WTC11 (cell line): Measurements from ENCODE around the gene CTAG1A.
"Not testable (repeated sequence)": the region's sequence is repeated elsewhere in the genome, so short reads cannot be mapped to it uniquely, and the experiment has no call there.

ENCODE experiments used
- CTCF ChIP-seq: fragments of 200-600 bp; IDR thresholded peaks from 2 replicates; pipeline ENCODE4 v1.8.0; 2022; ENCODE audit warnings: antibody characterized with exemption
- IRF2 ChIP-seq: sonication (generic); formaldehyde crosslinking; IDR thresholded peaks from 2 replicates; pipeline ENCODE4 v1.8.0; 2022; ENCODE audit warnings: low read depth, missing genetic modification reagents, borderline replicate concordance
- MAX ChIP-seq: sonication (generic); formaldehyde crosslinking; IDR thresholded peaks from 2 replicates; pipeline ENCODE4 v1.8.0; 2022; ENCODE audit warnings: mild to moderate bottlenecking, missing genetic modification reagents
- NR2C2 ChIP-seq: sonication (generic); formaldehyde crosslinking; IDR thresholded peaks from 2 replicates; pipeline ENCODE4 v1.8.0; 2022; ENCODE audit warnings: mild to moderate bottlenecking, missing genetic modification reagents
- ZNF219 ChIP-seq: sonication (generic); formaldehyde crosslinking; IDR thresholded peaks from 2 replicates; pipeline ENCODE4 v1.8.0; 2023; ENCODE audit warnings: missing genetic modification reagents, mild to moderate bottlenecking, borderline replicate concordance

- not testable (repeated sequence) for TF ChIP-seq NR2C2 (CRISPR knock-in tag); CTCF; MAX (CRISPR knock-in tag); ZNF219 (CRISPR knock-in tag); IRF2 (CRISPR knock-in tag)
These were observed 22.6 kb upstream of the CTAG1A start for GRCh38 chrX:154562295-154562694.
